Measurements from ENCODE around the gene CCDC88A.
A peak's percentile ranks its signal among the peaks of the same experiment; 100 is the strongest.
"Not testable (repeated sequence)": the region's sequence is repeated elsewhere in the genome, so short reads cannot be mapped to it uniquely, and the experiment has no call there.

Gene CCDC88A, protein sequence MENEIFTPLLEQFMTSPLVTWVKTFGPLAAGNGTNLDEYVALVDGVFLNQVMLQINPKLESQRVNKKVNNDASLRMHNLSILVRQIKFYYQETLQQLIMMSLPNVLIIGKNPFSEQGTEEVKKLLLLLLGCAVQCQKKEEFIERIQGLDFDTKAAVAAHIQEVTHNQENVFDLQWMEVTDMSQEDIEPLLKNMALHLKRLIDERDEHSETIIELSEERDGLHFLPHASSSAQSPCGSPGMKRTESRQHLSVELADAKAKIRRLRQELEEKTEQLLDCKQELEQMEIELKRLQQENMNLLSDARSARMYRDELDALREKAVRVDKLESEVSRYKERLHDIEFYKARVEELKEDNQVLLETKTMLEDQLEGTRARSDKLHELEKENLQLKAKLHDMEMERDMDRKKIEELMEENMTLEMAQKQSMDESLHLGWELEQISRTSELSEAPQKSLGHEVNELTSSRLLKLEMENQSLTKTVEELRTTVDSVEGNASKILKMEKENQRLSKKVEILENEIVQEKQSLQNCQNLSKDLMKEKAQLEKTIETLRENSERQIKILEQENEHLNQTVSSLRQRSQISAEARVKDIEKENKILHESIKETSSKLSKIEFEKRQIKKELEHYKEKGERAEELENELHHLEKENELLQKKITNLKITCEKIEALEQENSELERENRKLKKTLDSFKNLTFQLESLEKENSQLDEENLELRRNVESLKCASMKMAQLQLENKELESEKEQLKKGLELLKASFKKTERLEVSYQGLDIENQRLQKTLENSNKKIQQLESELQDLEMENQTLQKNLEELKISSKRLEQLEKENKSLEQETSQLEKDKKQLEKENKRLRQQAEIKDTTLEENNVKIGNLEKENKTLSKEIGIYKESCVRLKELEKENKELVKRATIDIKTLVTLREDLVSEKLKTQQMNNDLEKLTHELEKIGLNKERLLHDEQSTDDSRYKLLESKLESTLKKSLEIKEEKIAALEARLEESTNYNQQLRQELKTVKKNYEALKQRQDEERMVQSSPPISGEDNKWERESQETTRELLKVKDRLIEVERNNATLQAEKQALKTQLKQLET (N-terminal part only)

GRCh38 chr2:55419679-55420438 lies at the start of gene CCDC88A:
Gene CCDC88A, minus strand, starts transcription at chr2:55419856. Its CDS starts 777 bp downstream, at chr2:55419079.
- Mint-ChIP-seq H3K4me1 (peaks cover 21% of the 10 kb centered on the region), H3K4me3 (peak within 1 kb of the TSS; percentile 84), H3K36me3 (no peaks in the 10 kb centered on the region), H3K27ac (peak within 1 kb of the TSS; percentile 77), H3K9me3 (no peaks in the 10 kb centered on the region)
- ATAC-seq (peak; percentile 92), DNase-seq (ENCODE audit: low spot score in 2 of 2) (peak; percentile 73 to 91)

DNA sequence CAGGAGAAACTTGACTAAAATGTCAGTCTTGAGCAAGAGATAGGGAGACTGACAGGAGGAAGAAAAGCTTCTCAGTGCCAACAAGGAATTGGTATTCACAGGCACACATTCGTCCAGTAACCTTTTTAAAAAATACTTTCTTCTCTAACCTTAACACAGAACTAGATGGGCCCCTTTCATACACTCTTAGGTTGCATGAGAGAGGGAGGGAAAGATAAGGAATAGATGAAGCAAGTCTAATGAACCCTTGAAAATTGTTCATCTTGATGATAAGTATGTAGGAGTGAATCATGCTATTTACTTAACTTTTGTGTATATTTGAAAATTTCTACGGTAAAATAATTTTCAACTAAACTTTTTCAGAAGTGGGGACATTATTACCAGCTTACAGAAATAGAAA lies 42.0 kb upstream of the CCDC88A start:
- H3K27ac Mint-ChIP-seq: no peak overlapping the region
- no peak for ATAC-seq
- DNase-seq (ENCODE audit: low spot score in 2 of 2): no peak
- no peak overlapping the region for H3K4me3 Mint-ChIP-seq
- no peaks in the 10 kb centered on the region for H3K36me3 Mint-ChIP-seq
- no peaks in the 10 kb centered on the region for H3K9me3 Mint-ChIP-seq
- no peaks in the 10 kb centered on the region for H3K4me1 Mint-ChIP-seq

DNA sequence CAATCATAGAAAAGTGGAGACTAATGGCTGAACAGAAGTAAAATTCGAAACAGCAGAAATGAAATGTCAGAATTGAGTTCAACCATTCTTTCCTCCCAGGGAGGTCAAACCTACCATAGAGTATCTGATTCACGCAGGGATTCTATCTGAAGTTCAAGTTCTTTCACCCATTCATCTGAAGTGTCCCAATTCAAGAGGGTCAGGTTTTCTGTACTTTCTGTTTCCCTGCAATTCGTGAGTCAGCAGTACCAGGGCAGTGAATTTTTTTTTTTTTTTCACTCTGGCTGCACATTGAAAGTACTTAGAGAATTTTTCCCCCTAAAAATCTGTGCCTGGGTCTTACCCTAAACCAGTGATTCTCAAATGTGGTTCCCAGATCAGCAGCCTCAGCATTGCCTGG lies 40.9 kb upstream of the CCDC88A start:
- H3K4me3 Mint-ChIP-seq: no peak overlapping the region
- no peak for DNase-seq (ENCODE audit: low spot score in 2 of 2)
- H3K9me3 Mint-ChIP-seq: no peaks in the 10 kb centered on the region
- ATAC-seq: no peak
- H3K4me1 Mint-ChIP-seq: no peaks in the 10 kb centered on the region
- H3K27ac Mint-ChIP-seq: no peak overlapping the region
- H3K36me3 Mint-ChIP-seq: no peaks in the 10 kb centered on the region

DNA sequence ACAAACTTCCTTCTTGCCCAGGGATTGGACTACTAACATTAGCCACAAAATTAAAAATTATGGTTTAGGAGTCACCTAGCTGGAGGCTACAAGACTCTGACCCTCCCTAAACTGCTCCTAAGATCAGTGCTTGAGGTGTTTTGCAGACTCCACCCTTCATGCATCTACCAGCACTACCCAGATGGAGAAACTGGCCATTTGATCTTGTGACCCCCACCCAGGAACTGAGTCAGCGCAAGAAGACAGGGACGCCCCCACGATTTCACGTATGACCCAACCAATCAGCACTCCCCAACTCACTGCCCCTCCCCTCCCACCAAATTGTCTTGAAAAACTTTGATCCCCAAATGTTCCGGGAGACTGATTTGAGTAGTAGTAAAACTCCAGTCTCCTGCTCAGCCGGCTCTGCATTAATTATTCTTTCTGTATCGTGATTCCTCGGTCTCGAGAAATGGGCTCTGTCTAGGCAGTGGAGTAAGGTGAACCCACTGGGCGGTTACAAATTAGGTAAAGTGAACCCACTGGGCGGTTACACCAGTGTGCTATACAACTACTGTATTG lies 40.1 kb upstream of the CCDC88A start:
- H3K4me1 Mint-ChIP-seq: no peaks in the 10 kb centered on the region
- DNase-seq (ENCODE audit: low spot score in 2 of 2) (no peak), ATAC-seq (no peak)
- H3K27ac Mint-ChIP-seq: no peak overlapping the region
- no peaks in the 10 kb centered on the region for H3K36me3 Mint-ChIP-seq
- no peaks in the 10 kb centered on the region for H3K9me3 Mint-ChIP-seq
- H3K4me3 Mint-ChIP-seq: no peak overlapping the region

- no peak for ATAC-seq
- Mint-ChIP-seq H3K4me1 (no peaks in the 10 kb centered on the region), H3K27ac (no peak overlapping the region), H3K9me3 (no peaks in the 10 kb centered on the region), H3K36me3 (no peaks in the 10 kb centered on the region), H3K4me3 (no peak overlapping the region)
- DNase-seq (ENCODE audit: low spot score in 2 of 2): no peak
Measured at GRCh38 chr2:55459279-55459678, 39.6 kb upstream of the CCDC88A start.

DNA sequence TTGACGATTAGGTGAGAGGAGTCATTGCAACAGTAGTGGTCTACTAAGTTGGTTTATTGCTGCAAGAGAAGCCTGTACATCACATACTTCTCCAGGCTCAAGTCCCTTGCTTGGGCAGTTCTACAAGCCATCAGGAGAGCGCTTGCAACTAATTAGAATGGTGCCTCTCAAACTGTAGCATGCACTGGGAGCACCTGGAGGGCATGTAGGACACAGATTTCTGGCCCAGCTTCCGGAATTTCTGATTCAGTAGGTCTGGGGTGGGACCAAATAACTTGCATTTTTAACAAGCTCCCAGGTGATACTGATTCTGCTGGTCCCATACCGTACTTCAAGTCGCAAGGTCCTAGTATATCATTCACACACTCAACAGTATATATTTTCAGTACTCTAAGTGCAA lies 34.5 kb upstream of the CCDC88A start:
- ATAC-seq: no peak

GRCh38 chr2:55452879-55453278 lies 33.2 kb upstream of the CCDC88A start:
- Mint-ChIP-seq H3K4me3 (no peak overlapping the region), H3K36me3 (no peaks in the 10 kb centered on the region), H3K27ac (no peak overlapping the region), H3K9me3 (no peaks in the 10 kb centered on the region), H3K4me1 (no peaks in the 10 kb centered on the region)
- ATAC-seq (no peak), DNase-seq (ENCODE audit: low spot score in 2 of 2) (no peak)

More for the DNA sequence above, 34.5 kb upstream of the CCDC88A start:
- Mint-ChIP-seq H3K9me3 (no peaks in the 10 kb centered on the region), H3K4me3 (no peak overlapping the region), H3K36me3 (no peaks in the 10 kb centered on the region), H3K4me1 (no peaks in the 10 kb centered on the region), H3K27ac (no peak overlapping the region)
- DNase-seq (ENCODE audit: low spot score in 2 of 2): no peak

- Mint-ChIP-seq H3K36me3 (no peaks in the 10 kb centered on the region), H3K4me1 (no peaks in the 10 kb centered on the region), H3K4me3 (no peak overlapping the region), H3K27ac (no peak overlapping the region), H3K9me3 (no peaks in the 10 kb centered on the region)
- DNase-seq (ENCODE audit: low spot score in 2 of 2) (no peak), ATAC-seq (no peak)
Measured at GRCh38 chr2:55451699-55452098, 32.0 kb upstream of the CCDC88A start.

DNA sequence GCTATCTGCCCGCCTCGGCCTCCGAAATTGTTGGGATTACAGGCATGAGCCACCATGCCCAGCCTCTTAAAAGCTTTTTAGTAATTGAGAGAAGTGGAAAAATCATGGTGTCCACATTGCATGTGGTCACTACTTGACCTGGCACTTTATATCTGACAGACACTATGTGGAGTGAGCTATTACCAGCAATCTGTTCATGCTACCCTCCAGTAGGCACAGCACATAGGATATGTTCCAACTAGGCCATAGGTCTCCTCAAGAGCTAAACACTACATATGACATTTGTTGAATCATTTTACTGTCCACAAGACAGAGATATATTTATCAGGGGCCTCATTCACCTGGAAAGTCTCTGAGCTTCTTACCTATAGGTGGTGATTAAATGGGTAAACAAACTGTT lies 30.4 kb upstream of the CCDC88A start:
- not testable (repeated sequence) for ATAC-seq; H3K4me1 Mint-ChIP-seq; DNase-seq (ENCODE audit: low spot score in 2 of 2); H3K4me3 Mint-ChIP-seq; H3K9me3 Mint-ChIP-seq; H3K27ac Mint-ChIP-seq; H3K36me3 Mint-ChIP-seq

GRCh38 chr2:55442045-55442760 lies 22.5 kb upstream of the CCDC88A start:
- not testable (repeated sequence) for ATAC-seq, H3K36me3 Mint-ChIP-seq, H3K4me3 Mint-ChIP-seq

DNA sequence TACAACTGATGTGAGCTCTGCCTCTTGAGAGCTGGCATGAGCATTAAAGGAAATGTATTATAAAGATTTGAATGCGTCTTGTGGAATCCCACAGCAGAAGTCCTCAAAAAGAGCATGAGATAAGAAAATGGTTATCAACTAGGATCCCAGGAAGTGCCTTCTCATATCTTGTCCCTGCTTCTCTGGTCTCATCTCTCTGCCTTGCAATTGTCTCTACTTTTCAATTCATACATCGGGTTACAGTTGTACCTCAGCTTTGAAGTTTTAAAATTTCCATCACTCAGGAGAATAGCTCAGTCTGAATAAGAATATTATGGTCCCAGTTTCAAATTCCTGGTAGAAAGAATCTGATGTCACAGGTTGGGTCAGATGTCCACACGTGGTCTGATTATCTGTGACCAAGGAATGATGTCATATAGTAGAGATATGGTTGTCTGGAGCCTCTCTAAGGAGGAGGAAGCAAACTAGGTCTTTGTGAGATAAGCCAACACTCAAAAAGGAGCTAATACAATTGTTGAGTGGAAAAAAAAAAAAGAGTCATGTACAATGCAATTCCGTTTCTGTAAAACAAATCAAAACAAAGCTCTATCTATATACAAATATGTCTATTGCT lies 21.7 kb upstream of the CCDC88A start:
- DNase-seq (ENCODE audit: low spot score in 2 of 2) (no peak), ATAC-seq (no peak)
- Mint-ChIP-seq H3K4me1 (no peaks in the 10 kb centered on the region), H3K36me3 (no peaks in the 10 kb centered on the region), H3K27ac (no peak overlapping the region), H3K4me3 (no peak overlapping the region), H3K9me3 (no peaks in the 10 kb centered on the region)

More at GRCh38 chr2:55442045-55442760, 22.5 kb upstream of the CCDC88A start:
- not testable (repeated sequence) for DNase-seq (ENCODE audit: low spot score in 2 of 2); H3K9me3 Mint-ChIP-seq; H3K4me1 Mint-ChIP-seq; H3K27ac Mint-ChIP-seq

DNA sequence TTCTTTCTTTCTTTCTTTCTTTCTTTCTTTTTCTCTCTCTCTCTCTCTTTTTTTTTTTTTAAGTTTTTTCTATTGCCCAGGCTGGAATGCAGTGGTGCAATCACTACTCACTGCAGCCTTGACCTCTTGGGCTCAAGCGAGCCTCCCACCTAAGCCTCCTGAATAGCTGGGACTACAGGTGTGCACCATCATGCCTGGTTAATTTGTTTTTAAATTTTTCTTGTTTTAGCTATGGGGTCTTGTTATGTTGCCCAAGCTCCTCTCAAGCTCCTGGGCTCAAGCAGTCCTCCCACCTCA lies 19.4 kb upstream of the CCDC88A start:
- Mint-ChIP-seq H3K4me1 (no peaks in the 10 kb centered on the region), H3K9me3 (no peaks in the 10 kb centered on the region), H3K36me3 (no peaks in the 10 kb centered on the region), H3K27ac (no peak overlapping the region), H3K4me3 (no peak overlapping the region)
- ATAC-seq: no peak
- no peak for DNase-seq (ENCODE audit: low spot score in 2 of 2)

- DNase-seq (ENCODE audit: low spot score in 2 of 2) (no peak), ATAC-seq (peak; percentile 16)
- no peaks in the 10 kb centered on the region for H3K9me3 Mint-ChIP-seq
- H3K36me3 Mint-ChIP-seq: no peaks in the 10 kb centered on the region
- H3K4me1 Mint-ChIP-seq: no peaks in the 10 kb centered on the region
- no peak overlapping the region for H3K27ac Mint-ChIP-seq
- H3K4me3 Mint-ChIP-seq: no peak overlapping the region
Measured at GRCh38 chr2:55438391-55439100, 18.9 kb upstream of the CCDC88A start.

All from stimulated activated effector memory CD8-positive, alpha-beta T cell treated with anti-CD3 and anti-CD28 coated beads, Interleukin-12 subunit alpha, Interleukin-12 subunit beta, amount 100 ng/mL, for 72 hours (primary cell).